Immature natural killer cell (primary cell): ENCODE results near the gene LAMTOR5. TPM values are rescaled to one million over a fixed set of nuclear protein-coding genes. Genes with fewer than 3 reads are reported as not detected.
"Not testable (repeated sequence)": the region's sequence is repeated elsewhere in the genome, so short reads cannot be mapped to it uniquely, and the experiment has no call there.

Source experiments
- DNase-seq, 3 donors: peaks; one replicate each; pipeline ENCODE4 v3.0.0; 2022; ENCODE audit warnings: mixed read lengths in 1 of 3
- H3K27ac Mint-ChIP-seq, 6 donors: one replicate each; pipeline ENCODE4 v1.8.0; 2020; ENCODE audit warnings: mixed read lengths in 6 of 6, mild to moderate bottlenecking in 5 of 6, inconsistent platforms in 4 of 6, moderate library complexity in 3 of 6
- H3K27me3 Mint-ChIP-seq, 3 donors: one replicate each; pipeline ENCODE4 v1.8.0; 2020 to 2021; ENCODE audit warnings: low read depth in 3 of 3, mild to moderate bottlenecking in 3 of 3, mixed read lengths in 3 of 3, moderate library complexity in 3 of 3, inconsistent platforms in 1 of 3
- H3K36me3 Mint-ChIP-seq, 3 donors: one replicate each; pipeline ENCODE4 v1.8.0; 2020; ENCODE audit warnings: mixed read lengths in 3 of 3, inconsistent platforms in 2 of 3, mild to moderate bottlenecking in 2 of 3
- H3K4me1 Mint-ChIP-seq, 2 donors: one replicate each; pipeline ENCODE4 v1.8.0; 2020; ENCODE audit warnings: inconsistent platforms in 2 of 2, mild to moderate bottlenecking in 2 of 2, mixed read lengths in 2 of 2, moderate library complexity in 1 of 2
- H3K4me3 Mint-ChIP-seq, 5 donors: one replicate each; pipeline ENCODE4 v1.8.0; 2020; ENCODE audit warnings: mild to moderate bottlenecking in 5 of 5, mixed read lengths in 5 of 5, inconsistent platforms in 3 of 5, moderate library complexity in 3 of 5
- H3K9me3 Mint-ChIP-seq, 6 donors: one replicate each; pipeline ENCODE4 v1.8.0; 2020; ENCODE audit warnings: mild to moderate bottlenecking in 6 of 6, mixed read lengths in 6 of 6, inconsistent platforms in 4 of 6, moderate library complexity in 3 of 6
- polyA plus RNA-seq, 3 donors: library from polyadenylated mRNA; unstranded; fragments of 300-500 nt; fragmentation: Illumina TruSeq; gene quantifications; one replicate each; pipeline ENCODE4 v1.2.3, GENCODE V29; 2021

The LAMTOR5 gene
- polyA plus RNA-seq, 3 donors from 2014 or later: 254 to 387 (median 277) TPM

DNA sequence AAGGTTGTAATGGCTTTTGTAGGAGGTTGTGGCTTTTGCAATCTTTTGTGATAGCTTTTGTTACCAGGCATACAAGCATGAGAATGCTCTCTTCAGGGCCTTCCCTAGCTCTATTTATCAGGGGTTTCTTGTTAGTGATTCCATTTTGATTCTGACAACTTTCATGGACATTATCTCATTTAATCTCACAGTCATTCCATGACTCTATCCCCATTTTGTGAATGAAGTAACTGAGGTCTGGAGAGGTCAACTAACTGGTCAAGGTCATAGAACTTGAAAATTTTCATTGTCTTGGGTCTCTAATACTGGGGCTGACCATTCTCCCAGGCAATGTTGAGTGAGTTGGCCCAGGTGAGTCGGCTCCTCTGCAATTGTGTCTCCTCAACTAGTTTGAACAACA, 11.2 kb upstream of the LAMTOR5 start:
- no peak overlapping the region for H3K4me3 Mint-ChIP-seq
- H3K27ac Mint-ChIP-seq: no peak overlapping the region
- DNase-seq: no peak
- no peaks in the 10 kb centered on the region for H3K9me3 Mint-ChIP-seq
- peaks cover 0 to 2% (median 0%) of the 10 kb centered on the region in 3 donors for H3K27me3 Mint-ChIP-seq
- no peaks in the 10 kb centered on the region for H3K4me1 Mint-ChIP-seq
- no peaks in the 10 kb centered on the region for H3K36me3 Mint-ChIP-seq

GRCh38 chr1:110413045-110413444, 5.6 kb upstream of the LAMTOR5 start:
- not testable (repeated sequence) for H3K27me3 Mint-ChIP-seq, H3K4me1 Mint-ChIP-seq, H3K9me3 Mint-ChIP-seq, H3K36me3 Mint-ChIP-seq, DNase-seq, H3K27ac Mint-ChIP-seq, H3K4me3 Mint-ChIP-seq

DNA sequence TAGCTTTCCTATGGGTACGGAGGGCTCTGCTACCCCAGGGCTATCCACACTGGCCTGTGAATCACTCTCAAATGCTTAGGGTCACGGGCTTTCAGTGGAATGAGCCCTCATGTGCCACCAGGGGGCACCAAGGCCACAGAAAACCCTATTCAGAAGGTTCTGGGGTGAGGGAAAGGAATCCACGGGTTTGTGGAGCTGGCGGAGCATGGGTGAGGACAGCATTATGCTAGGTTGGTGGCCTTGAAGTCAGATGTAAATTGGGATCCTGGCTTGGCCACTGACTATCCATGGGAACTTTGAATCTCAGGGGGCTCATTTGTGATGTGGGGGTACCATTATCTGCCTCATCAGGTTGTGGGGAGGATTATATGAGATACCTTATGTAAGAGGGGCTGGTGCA, 5.1 kb upstream of the LAMTOR5 start:
- H3K4me1 Mint-ChIP-seq: peaks cover 8 to 13% of the 10 kb centered on the region in 2 donors
- no peaks in the 10 kb centered on the region for H3K9me3 Mint-ChIP-seq
- H3K36me3 Mint-ChIP-seq: peaks cover 0 to under 1% (median 0%) of the 10 kb centered on the region in 3 donors
- peak; percentile 23 to 39 (median 26) for DNase-seq
- H3K27ac Mint-ChIP-seq: peak overlapping the region in 2 of 6 donors; percentile 24 to 27
- peaks cover 2 to 6% (median 5%) of the 10 kb centered on the region in 3 donors for H3K27me3 Mint-ChIP-seq
- no peak overlapping the region for H3K4me3 Mint-ChIP-seq

DNA sequence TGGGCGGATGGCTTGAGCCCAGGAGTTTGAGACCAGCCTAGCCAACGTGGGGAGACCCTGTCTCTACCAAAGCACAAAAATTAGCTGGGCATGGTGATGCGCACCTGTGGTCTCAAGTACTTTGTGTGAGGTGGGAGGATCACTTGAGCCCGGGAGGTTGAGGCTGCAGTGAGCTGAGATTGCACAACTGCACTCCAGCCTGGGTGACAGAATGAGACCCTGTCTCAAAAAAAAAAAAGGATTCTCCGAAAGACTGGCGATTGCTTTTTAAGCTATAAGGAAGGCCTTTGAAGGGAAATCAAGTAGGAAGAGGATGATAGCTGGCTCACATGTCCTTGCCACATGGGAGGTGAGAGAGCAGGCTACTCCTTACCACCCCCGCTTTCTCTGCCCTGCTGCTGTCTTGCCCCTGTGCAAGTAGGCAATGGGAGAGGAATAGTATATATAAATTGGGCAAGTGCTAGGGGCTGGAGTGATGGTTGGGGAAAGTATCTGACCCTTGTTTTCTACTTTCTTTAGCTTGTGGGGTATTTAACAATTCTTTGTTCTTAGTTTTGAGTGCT, 3.8 kb upstream of the LAMTOR5 start:
- no peak overlapping the region for H3K27ac Mint-ChIP-seq
- no peak overlapping the region for H3K4me3 Mint-ChIP-seq
- H3K9me3 Mint-ChIP-seq: no peaks in the 10 kb centered on the region
- H3K27me3 Mint-ChIP-seq: peaks cover 3 to 14% (median 12%) of the 10 kb centered on the region in 3 donors
- peaks cover 18 to 26% of the 10 kb centered on the region in 2 donors for H3K4me1 Mint-ChIP-seq
- DNase-seq: no peak
- H3K36me3 Mint-ChIP-seq: peaks cover 0 to 3% (median 0%) of the 10 kb centered on the region in 3 donors

DNA sequence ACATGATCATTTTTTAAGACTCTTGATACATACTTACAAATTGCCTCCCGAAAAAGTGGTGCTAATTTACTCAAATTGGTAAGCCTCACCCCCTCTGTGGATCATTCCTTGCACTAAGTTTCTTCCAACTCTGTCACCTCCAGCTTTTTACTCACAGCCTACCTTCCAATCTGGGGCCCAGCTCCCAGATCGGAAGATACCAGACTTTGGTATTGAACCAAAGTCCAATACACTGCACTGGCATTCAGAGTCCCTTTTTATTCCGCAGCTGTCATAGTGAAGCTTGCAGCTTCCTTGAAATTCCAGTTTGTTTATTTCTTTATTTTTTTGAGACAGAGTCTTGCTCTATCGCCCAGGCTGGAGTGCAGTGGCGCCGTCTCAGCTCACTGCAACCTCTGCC, 1.8 kb upstream of the LAMTOR5 start:
- Mint-ChIP-seq H3K9me3 (no peaks in the 10 kb centered on the region), H3K4me3 (peak overlapping the region; percentile 26 to 100 (median 58)), H3K36me3 (peaks cover 0 to 3% (median under 1%) of the 10 kb centered on the region in 3 donors), H3K27ac (peak overlapping the region in 2 of 6 donors; percentile 20 to 100), H3K4me1 (peaks cover 22 to 34% of the 10 kb centered on the region in 2 donors), H3K27me3 (peaks cover 3 to 12% (median 12%) of the 10 kb centered on the region in 3 donors)
- no peak for DNase-seq

- Mint-ChIP-seq H3K4me1 (peaks cover 23 to 34% of the 10 kb centered on the region in 2 donors), H3K27me3 (peaks cover 3 to 12% (median 12%) of the 10 kb centered on the region in 3 donors), H3K36me3 (peaks cover 3 to 8% (median 3%) of the 10 kb centered on the region in 3 donors)
Measured at GRCh38 chr1:110408488-110408887, 994 bp upstream of the LAMTOR5 start.

GRCh38 chr1:110406407-110406806, 1.1 kb downstream of the LAMTOR5 start:
- peak overlapping the region; percentile 96 to 100 (median 100) for H3K4me3 Mint-ChIP-seq
- peaks cover 3 to 11% (median 6%) of the 10 kb centered on the region in 3 donors for H3K36me3 Mint-ChIP-seq
- peak overlapping the region; percentile 32 to 100 (median 98) for H3K27ac Mint-ChIP-seq
- H3K4me1 Mint-ChIP-seq: peaks cover 23 to 34% of the 10 kb centered on the region in 2 donors
- not testable (repeated sequence) for DNase-seq, H3K9me3 Mint-ChIP-seq
- H3K27me3 Mint-ChIP-seq: peaks cover 3 to 12% (median 12%) of the 10 kb centered on the region in 3 donors

More at GRCh38 chr1:110408488-110408887, 994 bp upstream of the LAMTOR5 start:
- peak overlapping the region in 5 of 6 donors; percentile 60 to 100 (median 76) for H3K27ac Mint-ChIP-seq
- peak overlapping the region; percentile 96 to 100 (median 100) for H3K4me3 Mint-ChIP-seq
- no peak for DNase-seq
- no peaks in the 10 kb centered on the region for H3K9me3 Mint-ChIP-seq

GRCh38 chr1:110404401-110404800, 3.1 kb downstream of the LAMTOR5 start:
- no peak for DNase-seq
- Mint-ChIP-seq H3K9me3 (no peaks in the 10 kb centered on the region), H3K27ac (no peak overlapping the region), H3K4me1 (peaks cover 23 to 34% of the 10 kb centered on the region in 2 donors), H3K27me3 (peaks cover 5 to 13% (median 12%) of the 10 kb centered on the region in 3 donors), H3K4me3 (no peak overlapping the region), H3K36me3 (peaks cover 3 to 21% (median 6%) of the 10 kb centered on the region in 3 donors)

GRCh38 chr1:110403805-110404204, 3.7 kb downstream of the LAMTOR5 start:
- Mint-ChIP-seq H3K36me3 (peaks cover 3 to 21% (median 6%) of the 10 kb centered on the region in 3 donors), H3K4me1 (peaks cover 23 to 34% of the 10 kb centered on the region in 2 donors), H3K4me3 (no peak overlapping the region), H3K27me3 (peaks cover 5 to 12% (median 12%) of the 10 kb centered on the region in 3 donors), H3K9me3 (no peaks in the 10 kb centered on the region), H3K27ac (no peak overlapping the region)
- DNase-seq: no peak

DNA sequence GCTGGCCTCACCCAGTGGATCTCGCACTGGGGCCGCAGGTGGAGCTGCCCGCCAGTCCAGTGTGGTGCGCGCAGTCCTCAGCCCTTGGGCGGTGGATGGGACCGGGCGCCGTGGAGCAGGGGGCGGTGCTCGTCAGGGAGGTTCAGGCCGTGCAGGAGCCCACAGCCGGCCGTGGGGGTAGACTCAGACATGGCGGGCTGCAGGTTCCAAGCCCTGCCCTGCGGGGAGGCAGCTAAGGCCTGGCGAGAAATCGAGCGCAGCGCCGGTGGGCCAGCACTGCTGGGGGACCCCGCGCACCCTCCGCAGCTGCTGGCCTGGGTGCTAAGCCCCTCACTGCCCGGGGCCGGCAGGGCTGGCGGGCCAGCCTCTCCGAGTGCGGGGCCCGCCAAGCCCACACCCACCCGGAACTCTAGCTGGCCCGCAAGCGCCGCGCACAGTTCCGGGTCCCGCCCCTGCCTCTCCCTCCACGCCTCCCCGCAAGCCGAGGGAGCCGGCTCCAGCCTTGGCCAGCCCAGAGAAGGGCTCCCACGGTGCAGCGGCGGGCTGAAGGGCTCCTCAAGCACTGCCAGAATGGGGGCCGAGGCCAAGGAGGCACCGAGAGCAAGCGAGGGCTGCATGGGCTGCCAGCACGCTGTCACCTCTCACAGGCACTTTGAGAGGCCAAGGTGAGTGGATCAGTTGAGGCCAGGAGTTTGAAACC, 11.1 kb downstream of the LAMTOR5 start:
- DNase-seq, H3K27ac Mint-ChIP-seq, H3K4me3 Mint-ChIP-seq, H3K4me1 Mint-ChIP-seq, H3K9me3 Mint-ChIP-seq, H3K27me3 Mint-ChIP-seq: not testable (repeated sequence)
- peaks cover 4 to 31% (median 20%) of the 10 kb centered on the region in 3 donors for H3K36me3 Mint-ChIP-seq

- H3K4me1 Mint-ChIP-seq: no peaks in the 10 kb centered on the region
- no peaks in the 10 kb centered on the region for H3K9me3 Mint-ChIP-seq
- peaks cover 0 to 4% (median 1%) of the 10 kb centered on the region in 3 donors for H3K27me3 Mint-ChIP-seq
- DNase-seq: no peak
- no peak overlapping the region for H3K27ac Mint-ChIP-seq
- no peak overlapping the region for H3K4me3 Mint-ChIP-seq
- H3K36me3 Mint-ChIP-seq: peaks cover 4 to 21% (median 20%) of the 10 kb centered on the region in 3 donors
Measured at GRCh38 chr1:110394493-110394820, 13.0 kb downstream of the LAMTOR5 start.

DNA sequence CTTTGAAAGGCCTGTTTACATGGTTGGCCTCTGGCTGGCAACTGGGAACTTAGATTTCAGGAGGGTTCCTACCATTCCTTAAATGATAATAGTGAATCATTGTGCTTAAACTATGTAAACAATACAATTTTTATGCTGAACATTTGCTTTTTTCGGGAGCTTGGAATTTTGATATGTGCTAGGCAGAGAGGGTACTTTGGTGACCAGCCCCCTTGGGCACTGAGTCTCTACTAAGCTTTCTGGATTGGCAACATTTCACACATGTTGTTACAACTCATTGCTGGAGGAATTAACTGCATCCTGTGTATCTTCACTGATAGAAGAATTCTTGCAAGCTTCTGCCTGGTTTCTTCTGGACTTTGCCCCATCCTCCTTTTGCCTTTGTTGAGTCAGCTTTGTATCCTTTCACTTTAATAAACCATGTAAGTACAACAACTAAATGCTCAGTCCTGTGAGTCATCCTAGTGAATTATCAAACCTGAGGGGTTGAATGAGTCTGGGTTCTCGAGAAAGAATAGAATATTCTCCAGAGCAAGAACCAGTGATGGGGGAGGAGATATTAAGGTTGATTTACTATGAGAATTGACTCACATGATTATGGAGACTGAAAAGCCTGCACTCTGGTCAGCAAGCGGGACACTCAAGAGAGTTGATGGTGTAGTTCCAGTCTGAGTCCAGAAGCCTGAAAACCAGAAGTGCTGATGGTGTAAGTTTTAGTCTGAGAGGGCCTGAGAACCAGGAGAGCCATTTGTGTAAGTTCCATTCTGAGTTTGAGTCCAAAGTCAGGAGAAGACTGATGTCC, 13.6 kb downstream of the LAMTOR5 start:
- no peaks in the 10 kb centered on the region for H3K4me1 Mint-ChIP-seq
- H3K27ac Mint-ChIP-seq: no peak overlapping the region
- H3K36me3 Mint-ChIP-seq: peaks cover 4 to 21% (median 20%) of the 10 kb centered on the region in 3 donors
- H3K4me3 Mint-ChIP-seq: no peak overlapping the region
- H3K27me3 Mint-ChIP-seq: peaks cover 0 to 4% (median 1%) of the 10 kb centered on the region in 3 donors
- DNase-seq: no peak
- no peaks in the 10 kb centered on the region for H3K9me3 Mint-ChIP-seq

GRCh38 chr1:110393286-110393685, 14.2 kb downstream of the LAMTOR5 start:
- no peak overlapping the region for H3K27ac Mint-ChIP-seq
- peaks cover 0 to 4% (median 1%) of the 10 kb centered on the region in 3 donors for H3K27me3 Mint-ChIP-seq
- no peaks in the 10 kb centered on the region for H3K4me1 Mint-ChIP-seq
- no peak overlapping the region for H3K4me3 Mint-ChIP-seq
- peaks cover 4 to 19% (median 19%) of the 10 kb centered on the region in 3 donors for H3K36me3 Mint-ChIP-seq
- H3K9me3 Mint-ChIP-seq: no peaks in the 10 kb centered on the region
- no peak for DNase-seq
